Measurements from ENCODE around the gene LIMCH1.

The LIMCH1 gene

GRCh38 chr4:41532882-41533281 lies 5.1 kb upstream of the LIMCH1 start:
- Histone ChIP-seq H3K4me3 (ENCODE audit: low read depth in 1 of 2, low read length in 2 of 2) (no peak overlapping the region), H3K27me3 (ENCODE audit: control insufficient read depth in 1 of 2, insufficient read depth in 2 of 2, low read length in 2 of 2) (no peaks in the 10 kb centered on the region), H3K9ac (ENCODE audit: low read length) (no peak overlapping the region), H3K9me3 (ENCODE audit: low read length) (no peaks in the 10 kb centered on the region), H3K27ac (ENCODE audit: low read depth, low read length) (no peak overlapping the region), H3K4me1 (ENCODE audit: insufficient read depth, low read length) (peaks cover 8% of the 10 kb centered on the region), H3K36me3 (ENCODE audit: insufficient read depth, low read length) (no peaks in the 10 kb centered on the region)

GRCh38 chr4:41533680-41534079 lies 4.3 kb upstream of the LIMCH1 start:
- Histone ChIP-seq H3K27me3 (ENCODE audit: control insufficient read depth in 1 of 2, insufficient read depth in 2 of 2, low read length in 2 of 2) (no peaks in the 10 kb centered on the region), H3K4me1 (ENCODE audit: insufficient read depth, low read length) (peaks cover 16% of the 10 kb centered on the region), H3K36me3 (ENCODE audit: insufficient read depth, low read length) (no peaks in the 10 kb centered on the region), H3K9ac (ENCODE audit: low read length) (no peak overlapping the region), H3K4me3 (ENCODE audit: low read depth in 1 of 2, low read length in 2 of 2) (no peak overlapping the region), H3K27ac (ENCODE audit: low read depth, low read length) (no peak overlapping the region), H3K9me3 (ENCODE audit: low read length) (no peaks in the 10 kb centered on the region)

- no peak overlapping the region for H3K4me3 ChIP-seq (ENCODE audit: low read depth in 1 of 2, low read length in 2 of 2)
- H3K9me3 ChIP-seq (ENCODE audit: low read length): no peaks in the 10 kb centered on the region
- H3K27me3 ChIP-seq (ENCODE audit: control insufficient read depth in 1 of 2, insufficient read depth in 2 of 2, low read length in 2 of 2): no peaks in the 10 kb centered on the region
- H3K9ac ChIP-seq (ENCODE audit: low read length): no peak overlapping the region
- peaks cover 21% of the 10 kb centered on the region for H3K4me1 ChIP-seq (ENCODE audit: insufficient read depth, low read length)
- H3K36me3 ChIP-seq (ENCODE audit: insufficient read depth, low read length): no peaks in the 10 kb centered on the region
- no peak overlapping the region for H3K27ac ChIP-seq (ENCODE audit: low read depth, low read length)
Measured at GRCh38 chr4:41534404-41534803, 3.6 kb upstream of the LIMCH1 start.

- no peaks in the 10 kb centered on the region for H3K9me3 ChIP-seq (ENCODE audit: low read length)
- no peak overlapping the region for H3K27ac ChIP-seq (ENCODE audit: low read depth, low read length)
- H3K36me3 ChIP-seq (ENCODE audit: insufficient read depth, low read length): no peaks in the 10 kb centered on the region
- H3K4me3 ChIP-seq (ENCODE audit: low read depth in 1 of 2, low read length in 2 of 2): no peak overlapping the region
- no peak overlapping the region for H3K9ac ChIP-seq (ENCODE audit: low read length)
- no peaks in the 10 kb centered on the region for H3K27me3 ChIP-seq (ENCODE audit: control insufficient read depth in 1 of 2, insufficient read depth in 2 of 2, low read length in 2 of 2)
- peaks cover 24% of the 10 kb centered on the region for H3K4me1 ChIP-seq (ENCODE audit: insufficient read depth, low read length)
Measured at GRCh38 chr4:41535911-41536371, 2.0 kb upstream of the LIMCH1 start.

- Histone ChIP-seq H3K9me3 (ENCODE audit: low read length) (no peaks in the 10 kb centered on the region), H3K9ac (ENCODE audit: low read length) (no peak overlapping the region), H3K27me3 (ENCODE audit: control insufficient read depth in 1 of 2, insufficient read depth in 2 of 2, low read length in 2 of 2) (no peaks in the 10 kb centered on the region), H3K4me3 (ENCODE audit: low read depth in 1 of 2, low read length in 2 of 2) (no peak overlapping the region), H3K27ac (ENCODE audit: low read depth, low read length) (no peak overlapping the region), H3K4me1 (ENCODE audit: insufficient read depth, low read length) (peaks cover 24% of the 10 kb centered on the region), H3K36me3 (ENCODE audit: insufficient read depth, low read length) (no peaks in the 10 kb centered on the region)
Measured at GRCh38 chr4:41537292-41537890, 566 bp upstream of the LIMCH1 start.

GRCh38 chr4:41538887-41539498 lies 1.0 kb downstream of the LIMCH1 start:
- Histone ChIP-seq H3K9me3 (ENCODE audit: low read length) (no peaks in the 10 kb centered on the region), H3K36me3 (ENCODE audit: insufficient read depth, low read length) (no peaks in the 10 kb centered on the region), H3K4me3 (ENCODE audit: low read depth in 1 of 2, low read length in 2 of 2) (peak overlapping the region in 1 of 2 donors; percentile 10), H3K4me1 (ENCODE audit: insufficient read depth, low read length) (peaks cover 24% of the 10 kb centered on the region), H3K27me3 (ENCODE audit: control insufficient read depth in 1 of 2, insufficient read depth in 2 of 2, low read length in 2 of 2) (no peaks in the 10 kb centered on the region), H3K27ac (ENCODE audit: low read depth, low read length) (peak overlapping the region; percentile 4), H3K9ac (ENCODE audit: low read length) (no peak overlapping the region)

- Histone ChIP-seq H3K4me3 (ENCODE audit: low read depth in 1 of 2, low read length in 2 of 2) (no peak overlapping the region), H3K27me3 (ENCODE audit: control insufficient read depth in 1 of 2, insufficient read depth in 2 of 2, low read length in 2 of 2) (no peaks in the 10 kb centered on the region), H3K4me1 (ENCODE audit: insufficient read depth, low read length) (peaks cover 24% of the 10 kb centered on the region), H3K27ac (ENCODE audit: low read depth, low read length) (no peak overlapping the region), H3K9ac (ENCODE audit: low read length) (no peak overlapping the region), H3K9me3 (ENCODE audit: low read length) (no peaks in the 10 kb centered on the region), H3K36me3 (ENCODE audit: insufficient read depth, low read length) (no peaks in the 10 kb centered on the region)
Measured at GRCh38 chr4:41539711-41540110, 1.8 kb downstream of the LIMCH1 start.

GRCh38 chr4:41540687-41541086 lies 2.7 kb downstream of the LIMCH1 start:
- peaks cover 24% of the 10 kb centered on the region for H3K4me1 ChIP-seq (ENCODE audit: insufficient read depth, low read length)
- H3K27me3 ChIP-seq (ENCODE audit: control insufficient read depth in 1 of 2, insufficient read depth in 2 of 2, low read length in 2 of 2): no peaks in the 10 kb centered on the region
- H3K4me3 ChIP-seq (ENCODE audit: low read depth in 1 of 2, low read length in 2 of 2): no peak overlapping the region
- no peaks in the 10 kb centered on the region for H3K36me3 ChIP-seq (ENCODE audit: insufficient read depth, low read length)
- no peak overlapping the region for H3K27ac ChIP-seq (ENCODE audit: low read depth, low read length)
- no peak overlapping the region for H3K9ac ChIP-seq (ENCODE audit: low read length)
- H3K9me3 ChIP-seq (ENCODE audit: low read length): no peaks in the 10 kb centered on the region

GRCh38 chr4:41541687-41542094 lies 3.7 kb downstream of the LIMCH1 start:
- H3K27ac ChIP-seq (ENCODE audit: low read depth, low read length): no peak overlapping the region

GRCh38 chr4:41542526-41543275 lies 4.7 kb downstream of the LIMCH1 start:
- H3K27ac ChIP-seq (ENCODE audit: low read depth, low read length): no peak overlapping the region
- H3K9me3 ChIP-seq (ENCODE audit: low read length): no peaks in the 10 kb centered on the region
- H3K4me3 ChIP-seq (ENCODE audit: low read depth in 1 of 2, low read length in 2 of 2): no peak overlapping the region
- no peaks in the 10 kb centered on the region for H3K27me3 ChIP-seq (ENCODE audit: control insufficient read depth in 1 of 2, insufficient read depth in 2 of 2, low read length in 2 of 2)
- H3K9ac ChIP-seq (ENCODE audit: low read length): no peak overlapping the region
- H3K4me1 ChIP-seq (ENCODE audit: insufficient read depth, low read length): peaks cover 18% of the 10 kb centered on the region
- H3K36me3 ChIP-seq (ENCODE audit: insufficient read depth, low read length): no peaks in the 10 kb centered on the region

More at GRCh38 chr4:41541687-41542094, 3.7 kb downstream of the LIMCH1 start:
- H3K4me3 ChIP-seq (ENCODE audit: low read depth in 1 of 2, low read length in 2 of 2): no peak overlapping the region
- no peak overlapping the region for H3K9ac ChIP-seq (ENCODE audit: low read length)
- H3K4me1 ChIP-seq (ENCODE audit: insufficient read depth, low read length): peaks cover 24% of the 10 kb centered on the region
- H3K9me3 ChIP-seq (ENCODE audit: low read length): no peaks in the 10 kb centered on the region
- H3K27me3 ChIP-seq (ENCODE audit: control insufficient read depth in 1 of 2, insufficient read depth in 2 of 2, low read length in 2 of 2): no peaks in the 10 kb centered on the region
- H3K36me3 ChIP-seq (ENCODE audit: insufficient read depth, low read length): no peaks in the 10 kb centered on the region

- no peak overlapping the region for H3K27ac ChIP-seq (ENCODE audit: low read depth, low read length)
- H3K4me3 ChIP-seq (ENCODE audit: low read depth in 1 of 2, low read length in 2 of 2): no peak overlapping the region
- no peak overlapping the region for H3K9ac ChIP-seq (ENCODE audit: low read length)
- no peaks in the 10 kb centered on the region for H3K4me1 ChIP-seq (ENCODE audit: insufficient read depth, low read length)
- H3K9me3 ChIP-seq (ENCODE audit: low read length): no peaks in the 10 kb centered on the region
- H3K27me3 ChIP-seq (ENCODE audit: control insufficient read depth in 1 of 2, insufficient read depth in 2 of 2, low read length in 2 of 2): no peaks in the 10 kb centered on the region
- H3K36me3 ChIP-seq (ENCODE audit: insufficient read depth, low read length): no peaks in the 10 kb centered on the region
Measured at GRCh38 chr4:41545238-41545637, 7.3 kb downstream of the LIMCH1 start.

Measured in muscle layer of colon (tissue), 2 donors.